H1 (cell line): ENCODE results near the gene SNTG2. TPM values are rescaled to one million over a fixed set of nuclear protein-coding genes. Genes with fewer than 3 reads are reported as not detected.

Experiments
- BCL11A ChIP-seq, 2 experiments: IDR thresholded peaks; one replicate each; pipeline ENCODE4 v1.6.1; 2011; ENCODE audit warnings: low read depth in 2 of 2, low read length in 2 of 2, mild to moderate bottlenecking in 2 of 2
- polyA plus RNA-seq, 7 experiments: library from polyadenylated mRNA; depleted of rRNA in 3 of 7; stranded (reverse) in 5 of 7; unstranded in 2 of 7; fragments of >200 nt in 5 of 7; fragments of 200-250 nt in 2 of 7; gene quantifications; 1 replicate in 5 of 7; 2 replicates in 1 of 7; 4 replicates in 1 of 7; pipeline versions ENCODE4 v1.2.1 to v1.2.3, GENCODE V29; 2011 to 2013; ENCODE audit warnings: missing spikeins in 2 of 7, mixed read lengths in 2 of 7
- total RNA-seq: library from RNA; stranded (reverse); fragmentation: NEBNext Ultra II Directional; extraction: Animal tissue kit (Norgen Biotek cat#: 25700); gene quantifications from 2 replicates; pipeline ENCODE4 v1.2.1, GENCODE V29; 2021

SNTG2 gene
- total and polyA plus RNA-seq, 2 of the 8 experiments (the other 6 are each of a cell fraction or from before 2014, with no cell fraction given), result 6.6 to 18.1 TPM

GRCh38 chr2:1141079-1141478, 190.4 kb downstream of the SNTG2 start (continued):
- TF ChIP-seq BCL11A (IDR thresholded peaks at IDR 0.05; ENCODE audit: low read depth in 2 of 2, low read length in 2 of 2), result no peak
